ENCODE measurements around the gene OSCAR. TPM values are rescaled to one million over a fixed set of nuclear protein-coding genes. Genes with fewer than 3 reads are reported as not detected.

OSCAR gene
- total and polyA plus RNA-seq, 5 donors from 2014 or later = 0.12 to 0.28 (median 0.13) TPM; not detected in 2

GRCh38 chr19:54115109-54116063 is 14.8 kb upstream of the OSCAR start, which contains the start of the genes PRPF31 and TFPT:
Gene PRPF31 (plus strand): TSS chr19:54115754. CDS start chr19:54118279, 2,525 bp downstream.
Gene TFPT (minus strand): TSS chr19:54115657. CDS start chr19:54115269, 388 bp downstream.
- Histone ChIP-seq H3K4me1 (ENCODE audit: control insufficient read depth, insufficient read depth, low read length, poor library complexity, severe bottlenecking) (peaks cover 26% of the 10 kb centered on the region), H3K9me3 (ENCODE audit: control insufficient read depth in 2 of 2, low read length in 2 of 2) (no peaks in the 10 kb centered on the region), H3K27ac (ENCODE audit: insufficient read depth, low read length, poor library complexity, severe bottlenecking) (peak within 1 kb of the TSS; percentile 86), H3K27me3 (ENCODE audit: control insufficient read depth, insufficient read depth, low read length) (no peaks in the 10 kb centered on the region), H3K36me3 (ENCODE audit: control insufficient read depth, insufficient read depth, low read length) (peaks cover 29% of the 10 kb centered on the region), H3K4me3 (ENCODE audit: low read depth, low read length) (peak within 1 kb of the TSS; percentile 96)
- Mint-ChIP-seq H3K27me3 (peaks cover 4% of the 10 kb centered on the region), H3K4me3 (peak within 1 kb of the TSS; percentile 93 to 95 (median 94)), H3K4me1 (peaks cover 8 to 43% (median 20%) of the 10 kb centered on the region in 4 donors), H3K9me3 (no peaks in the 10 kb centered on the region), H3K36me3 (peaks cover 14% of the 10 kb centered on the region), H3K27ac (peak within 1 kb of the TSS; percentile 92 to 97 (median 96))
- ATAC-seq (ENCODE audit: low read depth in 2 of 2) = peak; percentile 87 to 90
- DNase-seq = peak; percentile 95 to 99 (median 97)

GRCh38 chr19:54114340-54115108 is 13.9 kb upstream of the OSCAR start:
- peaks cover 8 to 45% (median 20%) of the 10 kb centered on the region in 4 donors for H3K4me1 Mint-ChIP-seq

GRCh38 chr19:54109651-54110050 is 9.0 kb upstream of the OSCAR start:
- Mint-ChIP-seq H3K4me3 (no peak overlapping the region), H3K27me3 (no peaks in the 10 kb centered on the region), H3K9me3 (no peaks in the 10 kb centered on the region), H3K4me1 (peaks cover 0 to 36% (median 6%) of the 10 kb centered on the region in 4 donors), H3K36me3 (peaks cover 23% of the 10 kb centered on the region), H3K27ac (no peak overlapping the region)
- peaks cover 10% of the 10 kb centered on the region for H3K4me1 ChIP-seq (ENCODE audit: control insufficient read depth, insufficient read depth, low read length, poor library complexity, severe bottlenecking)
- H3K27ac ChIP-seq (ENCODE audit: insufficient read depth, low read length, poor library complexity, severe bottlenecking) = no peak overlapping the region
- no peaks in the 10 kb centered on the region for H3K27me3 ChIP-seq (ENCODE audit: control insufficient read depth, insufficient read depth, low read length)
- no peak overlapping the region for H3K4me3 ChIP-seq (ENCODE audit: low read depth, low read length)
- ATAC-seq (ENCODE audit: low read depth in 2 of 2) (no peak), DNase-seq (no peak)
- H3K36me3 ChIP-seq (ENCODE audit: control insufficient read depth, insufficient read depth, low read length) = peaks cover 51% of the 10 kb centered on the region
- H3K9me3 ChIP-seq (ENCODE audit: control insufficient read depth in 2 of 2, low read length in 2 of 2) = no peaks in the 10 kb centered on the region

More at GRCh38 chr19:54114340-54115108, 13.9 kb upstream of the OSCAR start:
- Histone ChIP-seq H3K27ac (ENCODE audit: insufficient read depth, low read length, poor library complexity, severe bottlenecking) (peak overlapping the region; percentile 86), H3K4me1 (ENCODE audit: control insufficient read depth, insufficient read depth, low read length, poor library complexity, severe bottlenecking) (peaks cover 26% of the 10 kb centered on the region), H3K4me3 (ENCODE audit: low read depth, low read length) (peak overlapping the region; percentile 96), H3K9me3 (ENCODE audit: control insufficient read depth in 2 of 2, low read length in 2 of 2) (no peaks in the 10 kb centered on the region), H3K27me3 (ENCODE audit: control insufficient read depth, insufficient read depth, low read length) (no peaks in the 10 kb centered on the region), H3K36me3 (ENCODE audit: control insufficient read depth, insufficient read depth, low read length) (peaks cover 27% of the 10 kb centered on the region)
- Mint-ChIP-seq H3K9me3 (no peaks in the 10 kb centered on the region), H3K36me3 (peaks cover 9% of the 10 kb centered on the region), H3K27me3 (peaks cover 4% of the 10 kb centered on the region), H3K27ac (peak overlapping the region; percentile 92 to 97 (median 96)), H3K4me3 (peak overlapping the region; percentile 93 to 95 (median 94))
- peak; percentile 18 to 83 (median 54) for DNase-seq
- ATAC-seq (ENCODE audit: low read depth in 2 of 2) = peak; percentile 26 to 32

GRCh38 chr19:54108496-54108895 is 7.9 kb upstream of the OSCAR start:
- H3K27ac Mint-ChIP-seq = no peak overlapping the region
- peaks cover 51% of the 10 kb centered on the region for H3K36me3 ChIP-seq (ENCODE audit: control insufficient read depth, insufficient read depth, low read length)
- no peak overlapping the region for H3K4me3 ChIP-seq (ENCODE audit: low read depth, low read length)
- peaks cover 2% of the 10 kb centered on the region for H3K4me1 ChIP-seq (ENCODE audit: control insufficient read depth, insufficient read depth, low read length, poor library complexity, severe bottlenecking)
- H3K9me3 Mint-ChIP-seq = no peaks in the 10 kb centered on the region
- H3K27me3 ChIP-seq (ENCODE audit: control insufficient read depth, insufficient read depth, low read length) = no peaks in the 10 kb centered on the region
- peaks cover 23% of the 10 kb centered on the region for H3K36me3 Mint-ChIP-seq
- H3K27me3 Mint-ChIP-seq = no peaks in the 10 kb centered on the region
- no peaks in the 10 kb centered on the region for H3K9me3 ChIP-seq (ENCODE audit: control insufficient read depth in 2 of 2, low read length in 2 of 2)
- H3K4me1 Mint-ChIP-seq = peaks cover 0 to 34% (median 4%) of the 10 kb centered on the region in 4 donors
- ATAC-seq (ENCODE audit: low read depth in 2 of 2) (no peak), DNase-seq (no peak)
- no peak overlapping the region for H3K27ac ChIP-seq (ENCODE audit: insufficient read depth, low read length, poor library complexity, severe bottlenecking)
- H3K4me3 Mint-ChIP-seq = peak overlapping the region in 1 of 4 donors; percentile 49

GRCh38 chr19:54107876-54108490 is 7.4 kb upstream of the OSCAR start:
- peaks cover 23% of the 10 kb centered on the region for H3K36me3 Mint-ChIP-seq
- no peaks in the 10 kb centered on the region for H3K9me3 ChIP-seq (ENCODE audit: control insufficient read depth in 2 of 2, low read length in 2 of 2)
- H3K36me3 ChIP-seq (ENCODE audit: control insufficient read depth, insufficient read depth, low read length) = peaks cover 51% of the 10 kb centered on the region
- DNase-seq = no peak
- H3K4me1 Mint-ChIP-seq = peaks cover 0 to 34% (median 7%) of the 10 kb centered on the region in 4 donors
- H3K27me3 Mint-ChIP-seq = no peaks in the 10 kb centered on the region
- no peaks in the 10 kb centered on the region for H3K27me3 ChIP-seq (ENCODE audit: control insufficient read depth, insufficient read depth, low read length)
- no peak for ATAC-seq (ENCODE audit: low read depth in 2 of 2)
- H3K9me3 Mint-ChIP-seq = no peaks in the 10 kb centered on the region
- no peak overlapping the region for H3K27ac ChIP-seq (ENCODE audit: insufficient read depth, low read length, poor library complexity, severe bottlenecking)
- peaks cover 7% of the 10 kb centered on the region for H3K4me1 ChIP-seq (ENCODE audit: control insufficient read depth, insufficient read depth, low read length, poor library complexity, severe bottlenecking)
- no peak overlapping the region for H3K27ac Mint-ChIP-seq
- H3K4me3 Mint-ChIP-seq = peak overlapping the region in 1 of 4 donors; percentile 49
- no peak overlapping the region for H3K4me3 ChIP-seq (ENCODE audit: low read depth, low read length)

GRCh38 chr19:54106716-54107115 is 6.1 kb upstream of the OSCAR start:
- Mint-ChIP-seq H3K36me3 (peaks cover 23% of the 10 kb centered on the region), H3K4me3 (peak overlapping the region in 1 of 4 donors; percentile 13), H3K27ac (peak overlapping the region in 1 of 3 donors; percentile 32), H3K4me1 (peaks cover 6 to 38% (median 14%) of the 10 kb centered on the region in 4 donors), H3K27me3 (peaks cover 5% of the 10 kb centered on the region), H3K9me3 (no peaks in the 10 kb centered on the region)
- DNase-seq (no peak), ATAC-seq (ENCODE audit: low read depth in 2 of 2) (no peak)
- no peaks in the 10 kb centered on the region for H3K9me3 ChIP-seq (ENCODE audit: control insufficient read depth in 2 of 2, low read length in 2 of 2)
- no peak overlapping the region for H3K27ac ChIP-seq (ENCODE audit: insufficient read depth, low read length, poor library complexity, severe bottlenecking)
- no peaks in the 10 kb centered on the region for H3K27me3 ChIP-seq (ENCODE audit: control insufficient read depth, insufficient read depth, low read length)
- H3K36me3 ChIP-seq (ENCODE audit: control insufficient read depth, insufficient read depth, low read length) = peaks cover 51% of the 10 kb centered on the region
- H3K4me1 ChIP-seq (ENCODE audit: control insufficient read depth, insufficient read depth, low read length, poor library complexity, severe bottlenecking) = peaks cover 12% of the 10 kb centered on the region
- no peak overlapping the region for H3K4me3 ChIP-seq (ENCODE audit: low read depth, low read length)

GRCh38 chr19:54105796-54106195 is 5.2 kb upstream of the OSCAR start:
- Histone ChIP-seq H3K36me3 (ENCODE audit: control insufficient read depth, insufficient read depth, low read length) (peaks cover 48% of the 10 kb centered on the region), H3K4me3 (ENCODE audit: low read depth, low read length) (no peak overlapping the region), H3K9me3 (ENCODE audit: control insufficient read depth in 2 of 2, low read length in 2 of 2) (no peaks in the 10 kb centered on the region), H3K4me1 (ENCODE audit: control insufficient read depth, insufficient read depth, low read length, poor library complexity, severe bottlenecking) (peaks cover 12% of the 10 kb centered on the region), H3K27ac (ENCODE audit: insufficient read depth, low read length, poor library complexity, severe bottlenecking) (no peak overlapping the region), H3K27me3 (ENCODE audit: control insufficient read depth, insufficient read depth, low read length) (no peaks in the 10 kb centered on the region)
- peaks cover 11 to 42% (median 14%) of the 10 kb centered on the region in 4 donors for H3K4me1 Mint-ChIP-seq
- H3K27ac Mint-ChIP-seq = no peak overlapping the region
- H3K9me3 Mint-ChIP-seq = no peaks in the 10 kb centered on the region
- H3K36me3 Mint-ChIP-seq = peaks cover 21% of the 10 kb centered on the region
- peak overlapping the region in 3 of 4 donors; percentile 38 to 86 (median 74) for H3K4me3 Mint-ChIP-seq
- ATAC-seq (ENCODE audit: low read depth in 2 of 2) (no peak), DNase-seq (no peak)
- H3K27me3 Mint-ChIP-seq = peaks cover 5% of the 10 kb centered on the region

Measured in CD4-positive, CD25-positive, alpha-beta regulatory T cell (primary cell).